ENCODE measurements around the gene CACHD1.
"Not testable (repeated sequence)": the region's sequence is repeated elsewhere in the genome, so short reads cannot be mapped to it uniquely, and the experiment has no call there.

The CACHD1 gene

DNA sequence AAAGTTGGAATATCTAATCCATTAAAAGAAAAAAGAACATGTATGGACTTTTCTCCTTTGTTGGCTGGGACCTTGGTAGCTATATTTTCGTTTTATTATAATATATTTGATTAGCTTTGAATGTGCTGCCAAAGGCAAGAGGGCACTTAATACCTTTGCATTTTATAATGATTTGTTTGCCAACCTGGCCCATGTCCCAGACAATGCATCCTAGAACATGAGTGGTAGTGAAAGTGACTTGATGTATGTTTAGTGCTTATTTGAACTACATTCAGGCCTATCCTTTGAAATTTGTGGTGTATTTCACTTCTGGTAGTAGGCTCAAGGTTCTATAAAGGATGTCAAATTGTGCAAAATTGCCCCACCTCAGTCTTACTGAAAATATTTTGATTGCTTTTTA, 25.9 kb downstream of the CACHD1 start:
- in situ Hi-C loops (cut with MboI; ENCODE audit: low sequenced_read_pairs): no loop called here

DNA sequence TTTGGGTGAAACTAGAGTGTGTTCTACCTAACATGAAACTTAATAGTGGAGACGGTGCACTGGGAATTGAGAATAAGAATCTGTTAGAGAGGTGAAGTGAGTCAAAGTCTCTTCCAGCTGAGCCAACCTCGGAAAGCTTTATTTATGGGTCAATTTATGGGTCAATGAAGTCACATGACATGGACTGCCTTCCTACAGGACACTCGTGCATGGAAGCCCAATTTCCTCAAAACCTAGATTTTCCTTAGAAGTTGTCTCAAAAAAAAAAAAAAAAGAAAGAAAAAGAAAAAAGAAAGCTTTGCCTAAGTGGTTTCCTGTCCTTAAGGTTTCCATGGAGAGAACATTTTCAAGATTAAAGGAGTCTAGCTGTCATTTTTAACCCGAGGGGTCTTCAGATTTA, 26.7 kb downstream of the CACHD1 start:
- in situ Hi-C loops (cut with MboI; ENCODE audit: low sequenced_read_pairs): no loop called here

DNA sequence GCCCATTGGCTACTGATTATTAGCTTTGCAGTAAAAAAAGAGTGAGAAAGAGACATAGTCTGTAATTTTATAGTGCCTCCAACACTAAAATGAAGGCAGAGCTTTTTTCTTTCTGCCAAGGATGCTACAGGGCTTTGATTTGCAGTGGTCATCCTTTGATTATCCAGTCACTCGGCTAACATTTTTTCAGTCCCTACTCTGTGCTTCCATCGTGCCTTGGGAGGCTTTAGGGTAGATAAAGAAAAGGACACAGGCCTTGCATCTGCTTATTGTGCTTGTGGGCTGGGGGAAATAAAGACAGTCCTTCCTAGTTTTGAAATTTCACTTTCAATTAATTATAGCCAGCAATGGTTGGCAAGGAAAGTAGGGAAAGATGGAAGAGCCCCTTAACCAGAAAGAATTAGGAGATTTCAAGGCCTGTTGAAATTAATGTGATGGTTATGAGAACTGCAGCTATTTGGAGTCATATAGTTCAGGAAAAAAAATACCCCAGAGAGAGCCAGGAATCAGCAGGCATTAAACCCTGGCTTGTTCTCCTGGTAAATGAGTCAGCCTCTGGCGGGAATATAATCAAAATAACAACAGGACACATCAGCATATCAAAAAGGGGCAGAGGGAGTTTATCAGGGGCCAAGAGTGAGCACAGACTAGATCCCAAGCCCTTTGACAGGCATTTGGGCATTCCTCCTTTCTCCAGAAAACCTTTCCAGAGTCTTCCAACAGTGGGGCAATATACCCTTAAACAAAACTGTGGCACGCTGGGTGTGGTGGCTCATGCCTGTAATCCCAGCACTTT, 27.4 kb downstream of the CACHD1 start:
- in situ Hi-C loops (cut with MboI; ENCODE audit: low sequenced_read_pairs): no loop called here

DNA sequence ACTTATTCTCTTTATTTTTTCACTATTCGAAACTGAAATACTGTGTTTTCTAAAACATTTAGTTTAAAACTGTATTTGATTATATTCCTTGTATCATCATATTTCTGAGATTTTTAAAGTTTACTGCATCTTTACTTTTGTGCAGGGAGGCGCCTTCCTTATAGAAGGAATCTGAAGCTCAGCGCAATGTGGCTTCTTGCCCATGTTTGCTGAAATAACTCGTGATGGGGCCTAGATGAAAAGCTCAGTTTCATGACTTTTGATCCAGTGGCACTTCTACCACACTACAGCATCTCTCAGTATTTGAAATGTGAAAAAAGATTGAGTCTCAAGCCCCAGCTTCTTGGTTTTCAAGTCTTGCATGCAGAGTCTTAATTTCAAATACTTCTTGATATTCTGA, 28.4 kb downstream of the CACHD1 start:
- in situ Hi-C loops (cut with MboI; ENCODE audit: low sequenced_read_pairs): no loop called here

DNA sequence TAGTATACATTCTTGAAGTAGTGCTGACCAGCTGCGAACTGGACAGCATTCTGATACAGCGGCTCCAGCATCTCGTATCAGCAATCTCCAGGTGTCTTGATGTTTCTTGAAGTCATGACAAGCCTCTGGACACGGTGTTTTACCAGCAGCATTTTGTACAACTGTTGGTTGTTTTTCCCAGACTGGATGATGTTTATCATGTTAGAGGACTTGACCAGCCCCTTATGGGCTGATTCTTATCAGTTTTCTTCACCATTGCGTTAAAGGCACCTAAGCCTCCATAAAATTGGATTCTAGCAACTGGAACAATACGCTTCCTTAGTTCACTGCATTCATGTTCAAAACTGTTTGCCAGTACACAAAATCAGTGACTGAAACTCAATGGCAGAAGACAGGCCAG, 29.1 kb downstream of the CACHD1 start:
- in situ Hi-C loops (cut with MboI; ENCODE audit: low sequenced_read_pairs): no loop called here

DNA sequence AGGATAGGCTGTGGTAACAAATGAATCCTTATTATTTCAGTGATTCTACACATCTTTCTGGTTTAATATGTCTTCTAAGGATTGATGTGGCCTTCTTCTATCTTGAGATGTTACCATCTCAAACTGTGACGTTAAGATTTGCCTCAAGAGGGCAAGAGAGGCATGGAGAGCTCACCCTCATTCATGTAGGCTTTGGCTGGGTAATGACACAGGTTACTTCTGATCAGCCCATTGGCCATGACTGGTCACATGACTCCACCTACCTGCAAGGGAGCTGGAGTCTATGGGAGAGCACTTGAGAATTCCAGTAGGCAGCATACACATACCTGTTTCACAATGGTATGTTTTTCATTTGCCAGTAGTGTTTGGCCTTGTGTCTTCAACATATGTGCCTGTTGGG, 30.0 kb downstream of the CACHD1 start:
- in situ Hi-C loops (cut with MboI; ENCODE audit: low sequenced_read_pairs): no loop called here

DNA sequence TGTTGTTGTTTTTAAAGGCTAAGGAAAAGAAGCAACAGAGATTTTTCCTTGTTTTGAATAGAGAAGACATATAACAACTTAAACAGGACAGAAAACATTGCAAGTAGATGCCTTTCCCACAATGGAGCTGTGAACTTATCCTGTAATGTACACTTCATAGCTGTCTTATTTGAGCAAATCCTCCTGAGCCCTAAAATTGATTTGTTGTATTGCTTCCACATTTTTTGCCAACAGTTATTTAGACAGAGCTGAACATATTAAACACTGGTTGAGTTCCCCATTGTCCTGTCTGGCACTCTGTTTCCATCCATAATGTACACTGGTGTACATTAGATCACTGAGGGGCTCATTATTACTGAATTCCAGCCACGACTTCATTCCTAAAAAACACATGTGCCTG, 32.2 kb downstream of the CACHD1 start:
- in situ Hi-C loops (cut with MboI; ENCODE audit: low sequenced_read_pairs): no loop called here

DNA sequence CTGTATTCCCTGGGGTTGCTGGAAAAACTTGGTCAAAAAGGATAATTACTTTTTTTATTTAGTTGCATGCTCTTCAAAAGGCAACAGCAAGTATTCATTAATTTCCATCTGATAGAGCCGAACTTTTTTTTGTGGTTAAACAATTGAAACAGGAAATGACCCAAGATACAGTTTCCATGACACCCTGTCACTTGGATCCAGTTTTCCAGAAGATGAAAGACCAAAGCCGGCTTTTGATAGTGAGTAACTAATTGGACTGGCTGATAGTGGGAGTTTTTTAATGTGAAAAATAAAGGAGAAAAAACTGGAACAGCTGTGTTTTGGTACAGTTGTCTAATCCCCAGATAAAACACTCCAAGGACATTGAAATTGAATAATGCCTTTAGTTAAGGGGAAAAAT, 33.0 kb downstream of the CACHD1 start:
- in situ Hi-C loops (cut with MboI; ENCODE audit: low sequenced_read_pairs): no loop called here

DNA sequence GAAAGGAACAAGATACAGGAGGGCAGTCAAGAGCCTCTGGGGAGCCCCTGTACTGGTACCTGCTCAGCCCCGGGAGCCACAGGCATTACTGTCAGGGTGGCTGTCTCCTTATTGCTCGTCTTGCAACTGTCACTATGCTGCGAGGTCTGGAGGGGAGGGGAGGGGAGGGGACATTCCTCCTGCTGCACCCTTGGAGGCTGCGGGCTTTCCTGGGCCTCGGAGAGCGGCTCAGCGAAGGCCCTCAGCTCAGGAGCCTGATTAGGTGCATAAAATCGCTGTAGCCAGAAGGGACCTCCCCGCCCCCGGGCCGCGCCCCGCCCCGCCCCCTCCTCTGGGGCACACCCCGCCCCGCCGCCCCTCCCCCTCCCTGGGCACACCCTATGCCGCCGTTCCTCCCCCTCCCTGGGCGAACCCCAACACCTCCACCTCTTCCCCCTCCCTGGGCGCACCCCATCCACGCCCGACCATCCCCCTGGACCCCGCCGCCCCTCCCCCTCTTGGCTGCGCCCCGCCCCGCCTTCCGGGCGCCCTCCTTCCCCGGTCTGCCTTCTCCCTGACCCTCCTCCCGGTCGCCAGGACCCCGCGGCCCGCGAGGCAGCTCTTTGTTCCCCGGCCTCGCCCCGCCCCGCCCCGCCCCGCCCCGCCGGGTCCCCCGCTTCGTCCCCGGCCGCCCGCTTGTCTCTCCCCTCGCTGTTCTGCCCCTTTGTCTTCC, 35.5 kb downstream of the CACHD1 start:
- in situ Hi-C loops (cut with MboI; ENCODE audit: low sequenced_read_pairs): no loop called here

DNA sequence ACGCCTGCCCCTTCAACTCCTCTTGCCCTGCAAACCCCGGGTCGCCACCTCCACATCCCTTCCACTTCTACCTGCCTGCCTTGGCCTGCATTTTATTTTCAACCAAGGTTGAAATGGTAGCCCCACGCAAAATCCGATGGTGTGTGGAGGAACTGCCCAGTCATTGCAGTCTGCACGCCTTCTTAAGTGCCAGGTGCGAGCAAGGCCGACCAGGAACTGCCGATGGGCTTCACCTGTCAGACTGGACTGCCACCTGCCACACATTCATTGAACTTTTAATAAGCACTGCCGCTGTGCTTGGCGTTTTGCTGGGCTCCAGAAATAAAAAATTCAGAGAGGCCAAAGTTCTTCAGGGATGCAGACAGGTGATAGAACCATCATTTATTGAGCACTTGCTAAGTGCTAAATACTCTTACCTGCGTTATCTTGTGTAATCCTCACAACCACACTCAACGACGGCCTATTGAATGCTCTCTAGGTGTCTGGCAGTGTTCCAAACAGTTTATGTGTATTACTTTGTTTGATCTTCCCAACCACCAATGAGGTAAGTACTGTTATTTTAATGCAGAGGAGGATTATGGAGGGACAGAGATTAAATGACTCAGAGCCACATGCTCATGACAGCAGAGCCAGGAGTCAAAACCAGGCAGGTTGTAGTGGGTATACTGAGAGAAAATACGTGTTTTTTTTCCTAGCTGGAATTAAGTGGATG, 36.2 kb downstream of the CACHD1 start:
- in situ Hi-C loops (cut with MboI; ENCODE audit: low sequenced_read_pairs): no loop called here

DNA sequence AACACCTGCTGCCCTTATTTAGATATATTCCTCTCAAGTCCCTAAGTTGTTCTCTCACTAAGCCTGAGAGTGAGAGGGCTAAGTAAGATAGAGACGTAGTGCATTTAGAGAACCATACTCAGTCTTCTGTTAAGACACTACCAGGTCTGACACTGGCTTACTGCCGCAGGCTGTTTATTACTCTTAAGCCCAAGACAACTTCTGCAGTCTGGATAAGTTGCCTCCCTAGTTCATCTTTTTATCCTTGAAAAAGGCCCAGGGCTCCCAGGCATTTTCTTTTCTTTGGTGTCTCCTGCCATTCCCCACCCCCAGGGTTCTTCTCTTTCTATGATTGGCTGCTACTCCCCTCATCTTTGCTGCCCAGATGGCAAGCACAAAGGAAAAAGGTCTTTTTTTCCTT, 38.7 kb downstream of the CACHD1 start:
- in situ Hi-C loops (cut with MboI; ENCODE audit: low sequenced_read_pairs): no loop called here

DNA sequence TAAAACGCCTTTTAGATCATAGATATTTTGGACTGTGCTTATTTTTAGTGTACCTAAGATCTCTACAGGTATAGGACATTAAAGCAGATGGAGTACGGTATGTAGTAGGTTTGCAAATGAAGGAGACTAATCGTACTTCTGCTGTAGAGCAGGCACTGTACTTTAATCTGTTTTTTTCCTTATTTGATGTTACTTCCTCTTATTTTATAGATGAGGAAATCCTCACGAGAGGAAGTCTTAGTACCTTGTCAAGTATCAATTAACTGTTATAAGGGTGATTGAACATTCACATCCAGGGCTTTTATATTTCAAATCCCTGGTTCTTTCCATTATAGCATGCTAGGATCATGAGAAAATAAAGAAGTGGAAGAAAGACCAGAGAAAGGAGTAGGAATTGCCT, 41.1 kb downstream of the CACHD1 start:
- in situ Hi-C loops (cut with MboI; ENCODE audit: low sequenced_read_pairs): no loop called here

DNA sequence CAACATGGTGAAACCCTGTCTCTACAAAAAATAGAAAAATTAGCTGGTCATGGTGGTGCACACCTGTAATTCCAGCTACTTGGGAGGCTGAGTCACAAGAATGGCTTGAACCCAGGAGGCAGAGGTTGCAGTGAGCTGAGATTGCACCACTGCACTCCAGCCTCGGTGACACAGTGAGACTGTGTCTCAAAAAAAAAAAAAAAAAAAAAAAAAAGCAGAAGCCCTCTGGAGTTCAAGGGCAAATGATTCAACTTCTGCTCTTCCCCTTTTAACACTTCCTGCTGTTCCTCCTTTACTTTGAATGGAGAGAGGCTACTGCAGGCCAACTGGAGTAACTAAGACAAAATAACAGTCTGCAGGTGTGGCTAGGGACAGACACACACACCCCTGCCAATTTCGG, 42.3 kb downstream of the CACHD1 start:
- in situ Hi-C loops (cut with MboI; ENCODE audit: low sequenced_read_pairs): not testable (repeated sequence)

DNA sequence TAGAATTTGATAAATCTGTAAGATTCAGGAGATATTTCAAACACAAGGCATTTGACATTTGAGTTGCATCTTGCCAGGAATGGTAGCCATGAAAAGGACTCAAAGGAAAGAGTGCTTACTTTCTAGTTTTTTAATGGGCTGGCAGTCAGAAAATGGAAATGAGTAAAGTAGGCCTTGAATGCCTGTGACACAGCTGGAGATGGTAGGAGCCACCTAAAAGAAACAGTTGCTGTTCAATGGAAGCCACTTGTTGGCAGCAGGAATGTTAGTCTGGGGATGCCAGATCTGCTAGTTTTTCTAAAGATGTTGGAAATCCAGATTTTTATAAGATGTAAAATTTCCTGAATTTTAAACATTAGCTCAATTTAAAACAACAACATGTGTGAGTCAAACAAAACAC, 43.6 kb downstream of the CACHD1 start:
- in situ Hi-C loops (cut with MboI; ENCODE audit: low sequenced_read_pairs): no loop called here

DNA sequence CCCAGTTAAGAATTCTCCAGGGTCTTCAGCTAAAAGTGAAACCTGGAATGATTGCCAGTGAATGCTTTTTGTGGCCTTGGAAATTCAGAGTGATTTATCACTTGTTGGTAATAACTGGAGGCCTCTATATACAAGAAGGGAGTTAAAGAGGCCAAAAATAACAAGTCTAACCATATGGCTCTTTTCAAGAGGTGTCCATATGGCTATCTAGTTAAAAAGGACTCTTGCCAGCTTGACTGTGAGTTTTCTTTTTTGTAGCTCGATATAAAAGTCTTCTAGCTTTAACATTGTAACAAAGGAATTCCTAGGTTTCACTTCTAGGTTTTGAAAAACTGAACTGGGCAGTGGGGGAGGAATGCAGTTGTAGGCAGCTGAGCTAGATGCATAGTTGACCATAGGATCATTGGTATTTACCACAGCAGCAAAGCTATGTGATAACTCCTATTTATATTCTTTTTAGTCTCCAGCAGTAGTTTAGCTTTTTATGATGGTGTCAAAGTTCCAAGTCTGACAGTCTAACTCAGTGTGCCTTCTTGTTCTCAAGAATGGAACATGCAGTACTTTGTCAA, 44.4 kb downstream of the CACHD1 start:
- in situ Hi-C loops (cut with MboI; ENCODE audit: low sequenced_read_pairs): no loop called here

DNA sequence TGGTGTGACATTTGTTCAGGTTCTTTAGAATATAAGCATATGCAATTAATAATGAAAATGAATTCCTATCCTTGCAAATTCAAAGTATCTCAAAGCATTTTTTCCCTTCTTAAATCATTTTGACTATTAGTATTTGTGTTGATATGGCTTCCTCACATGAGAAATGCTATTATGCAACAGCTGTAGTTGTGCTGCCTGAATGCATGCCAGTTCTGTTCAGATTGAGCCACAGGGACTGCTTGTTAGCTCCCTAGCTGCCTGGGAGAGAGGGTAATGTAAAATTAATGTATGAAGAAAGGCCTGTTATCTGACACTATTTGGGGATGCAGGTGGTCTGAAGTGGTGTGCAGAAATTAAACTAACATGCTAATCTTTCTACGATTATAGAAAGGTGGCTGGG, 45.5 kb downstream of the CACHD1 start:
- in situ Hi-C loops (cut with MboI; ENCODE audit: low sequenced_read_pairs): no loop called here

DNA sequence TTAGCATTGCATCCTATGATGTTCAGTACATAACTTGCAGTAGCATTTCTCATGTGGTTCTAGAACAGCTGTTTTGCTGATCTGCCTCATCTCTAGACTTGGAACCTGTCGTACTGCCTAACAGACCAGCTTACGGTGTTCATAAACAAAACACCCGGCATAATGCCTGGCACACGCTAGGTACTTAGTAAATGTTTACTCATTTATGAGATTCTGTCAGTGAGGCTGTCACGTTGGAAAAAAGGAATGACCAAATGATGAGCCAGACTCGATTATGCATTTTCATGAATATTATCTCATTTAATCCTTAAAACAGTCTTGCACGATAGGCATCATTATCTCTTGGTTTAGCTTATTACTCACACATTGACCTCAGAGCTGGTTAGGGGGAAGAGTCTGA, 46.4 kb downstream of the CACHD1 start:
- in situ Hi-C loops (cut with MboI; ENCODE audit: low sequenced_read_pairs): no loop called here

DNA sequence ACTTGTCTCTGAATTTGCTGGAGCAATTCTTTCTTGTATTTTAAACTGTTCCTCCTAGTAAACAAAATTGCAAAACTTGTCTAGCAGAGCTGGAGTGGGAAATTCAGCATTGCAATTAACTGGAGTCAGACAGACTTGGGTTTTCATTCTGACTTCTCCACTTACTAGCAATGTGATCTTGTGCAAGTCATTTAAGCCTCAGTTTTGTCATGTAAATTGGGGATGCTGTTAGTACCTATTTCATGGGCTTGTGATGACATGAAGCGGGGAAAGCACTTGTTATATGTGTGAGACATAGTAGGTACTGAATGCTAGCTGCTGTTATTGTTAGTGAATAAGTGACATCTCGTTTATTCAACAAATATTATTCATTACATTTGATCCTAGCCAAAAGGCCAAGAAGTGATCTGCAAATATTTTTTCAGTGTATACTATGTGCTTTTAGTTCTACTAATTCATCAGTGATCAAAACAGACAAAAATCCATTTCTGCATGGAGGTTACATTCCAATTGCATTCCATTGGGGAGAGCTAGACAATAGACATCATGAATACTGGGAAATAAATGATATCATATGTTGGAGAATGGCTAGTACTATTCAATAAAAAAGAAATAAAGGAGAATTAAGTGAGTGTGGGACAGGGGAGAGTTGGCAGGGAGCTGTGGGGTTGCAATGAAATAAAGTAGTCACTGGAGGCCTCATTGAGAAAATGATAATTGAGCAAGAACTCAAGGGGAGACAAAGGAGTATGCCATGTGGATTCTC, 47.1 kb downstream of the CACHD1 start:
- in situ Hi-C loops (cut with MboI; ENCODE audit: low sequenced_read_pairs): no loop called here

DNA sequence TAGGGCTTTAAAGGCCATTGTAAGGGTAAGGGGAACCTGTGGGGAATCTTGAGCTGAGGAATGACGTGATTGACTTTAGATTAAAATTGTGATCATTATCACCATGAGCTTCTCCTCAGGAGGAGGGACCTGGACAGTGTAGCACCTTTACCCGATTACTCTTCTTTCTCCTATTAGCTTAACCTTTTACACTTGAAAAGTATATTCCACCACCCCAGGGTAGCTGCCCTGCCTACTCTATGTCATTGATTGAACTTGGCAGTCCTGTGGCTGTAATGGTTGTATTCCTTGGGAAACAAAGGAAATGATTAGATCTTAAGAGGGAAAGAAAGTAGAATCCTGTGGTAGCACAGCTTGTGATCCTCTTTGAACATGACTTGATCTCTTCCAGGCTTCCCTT, 47.7 kb downstream of the CACHD1 start:
- in situ Hi-C loops (cut with MboI; ENCODE audit: low sequenced_read_pairs): no loop called here

DNA sequence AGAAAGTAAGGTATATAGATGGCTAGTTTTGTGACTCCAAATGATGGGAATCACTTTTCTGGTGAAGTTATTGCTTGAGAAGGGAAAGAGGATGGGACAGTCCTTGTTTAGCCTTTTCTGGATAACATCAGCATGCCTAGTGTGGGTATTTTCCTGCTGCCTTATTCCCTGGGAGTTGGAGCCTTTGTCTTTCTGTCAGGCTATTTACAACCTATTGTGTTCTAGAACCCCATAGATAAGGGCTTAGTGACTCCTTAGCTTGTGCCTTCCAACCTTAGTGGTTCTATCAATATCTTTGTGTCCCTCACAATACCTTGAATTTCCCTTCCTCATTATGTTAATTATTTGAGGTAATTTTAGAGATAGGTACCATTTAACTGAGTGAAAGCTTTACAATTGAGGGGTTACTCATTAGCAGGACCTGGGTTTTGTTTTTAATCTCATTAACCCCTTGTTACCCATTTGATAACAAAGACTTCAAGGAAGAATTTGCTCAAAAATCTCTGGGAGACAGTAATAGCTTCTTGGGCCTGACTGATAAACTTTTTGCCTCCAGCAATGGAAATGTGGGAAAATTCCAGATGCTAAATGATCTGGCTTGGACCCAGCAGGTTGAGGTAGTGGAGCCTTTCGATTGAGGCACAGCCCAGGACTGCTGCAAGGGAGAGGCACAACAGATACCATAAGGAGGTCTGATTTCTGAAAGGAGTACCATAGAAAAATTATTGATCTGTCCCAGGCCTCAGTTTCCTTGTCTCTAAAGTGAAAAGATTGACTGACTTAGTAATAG, 49.0 kb downstream of the CACHD1 start:
- in situ Hi-C loops (cut with MboI; ENCODE audit: low sequenced_read_pairs): no loop called here
